ENCODE data around the gene STYK1. TPM values are rescaled to one million over a fixed set of nuclear protein-coding genes. Genes with fewer than 3 reads are reported as not detected.

Gene STYK1
- polyA plus RNA-seq, 3 donors = not detected

- Histone ChIP-seq H3K9me3 (replicated peaks in 1 of 2; ENCODE audit: control insufficient read depth in 1 of 2, insufficient read depth in 1 of 2, low read length in 2 of 2) (no peaks in the 10 kb centered on the region), H4K20me1 (ENCODE audit: insufficient read depth, low read length) (no peaks in the 10 kb centered on the region), H3K27me3 (ENCODE audit: control insufficient read depth in 2 of 2, insufficient read depth in 2 of 2, low read length in 2 of 2) (no peaks in the 10 kb centered on the region), H3K36me3 (replicated peaks in 1 of 2; ENCODE audit: control insufficient read depth in 1 of 2, insufficient read depth in 2 of 2, low read length in 2 of 2) (peaks cover 14 to 31% of the 10 kb centered on the region in 2 donors), H3K4me2 (replicated peaks; ENCODE audit: extremely low read depth, low read length, poor library complexity, severe bottlenecking) (no peak overlapping the region), H3K9ac (ENCODE audit: insufficient read depth, low read length, poor library complexity, severe bottlenecking) (no peak overlapping the region), H2AFZ (ENCODE audit: insufficient read depth, low read depth, low read length, poor library complexity, severe bottlenecking) (no peak overlapping the region), H3K4me3 (replicated peaks in 1 of 3; ENCODE audit: low read depth in 2 of 3, low read length in 3 of 3) (no peak overlapping the region), H3K27ac (ENCODE audit: low read depth in 1 of 2, low read length in 2 of 2) (no peak overlapping the region), H3K4me1 (ENCODE audit: control insufficient read depth in 1 of 2, insufficient read depth in 2 of 2, low read length in 2 of 2) (no peaks in the 10 kb centered on the region), H3K79me2 (ENCODE audit: insufficient read depth, low read length) (no peaks in the 10 kb centered on the region)
- Mint-ChIP-seq H3K4me3 (no peak overlapping the region), H3K27me3 (ENCODE audit: low read depth in 3 of 3) (no peaks in the 10 kb centered on the region), H3K4me1 (no peaks in the 10 kb centered on the region), H3K27ac (no peak overlapping the region), H3K36me3 (peaks cover 33 to 46% of the 10 kb centered on the region in 2 donors), H3K9me3 (no peaks in the 10 kb centered on the region)
- no CpG with 5 or more reads among the region's 2 CpGs for WGBS (ENCODE audit: insufficient coverage)
- no peak for DNase-seq
- intact Hi-C loops (cut with micrococcal nuclease) = no loop called here
- TF ChIP-seq, protein P1, sequence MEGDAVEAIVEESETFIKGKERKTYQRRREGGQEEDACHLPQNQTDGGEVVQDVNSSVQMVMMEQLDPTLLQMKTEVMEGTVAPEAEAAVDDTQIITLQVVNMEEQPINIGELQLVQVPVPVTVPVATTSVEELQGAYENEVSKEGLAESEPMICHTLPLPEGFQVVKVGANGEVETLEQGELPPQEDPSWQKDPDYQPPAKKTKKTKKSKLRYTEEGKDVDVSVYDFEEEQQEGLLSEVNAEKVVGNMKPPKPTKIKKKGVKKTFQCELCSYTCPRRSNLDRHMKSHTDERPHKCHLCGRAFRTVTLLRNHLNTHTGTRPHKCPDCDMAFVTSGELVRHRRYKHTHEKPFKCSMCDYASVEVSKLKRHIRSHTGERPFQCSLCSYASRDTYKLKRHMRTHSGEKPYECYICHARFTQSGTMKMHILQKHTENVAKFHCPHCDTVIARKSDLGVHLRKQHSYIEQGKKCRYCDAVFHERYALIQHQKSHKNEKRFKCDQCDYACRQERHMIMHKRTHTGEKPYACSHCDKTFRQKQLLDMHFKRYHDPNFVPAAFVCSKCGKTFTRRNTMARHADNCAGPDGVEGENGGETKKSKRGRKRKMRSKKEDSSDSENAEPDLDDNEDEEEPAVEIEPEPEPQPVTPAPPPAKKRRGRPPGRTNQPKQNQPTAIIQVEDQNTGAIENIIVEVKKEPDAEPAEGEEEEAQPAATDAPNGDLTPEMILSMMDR (IDR thresholded peaks at IDR 0.05) = no peak
Observed at GRCh38 chr12:10601860-10602259, 72.0 kb downstream of the STYK1 start.

GRCh38 chr12:10600988-10601387 lies 72.9 kb downstream of the STYK1 start:
- Histone ChIP-seq H3K79me2 (ENCODE audit: insufficient read depth, low read length) (no peaks in the 10 kb centered on the region), H3K9ac (ENCODE audit: insufficient read depth, low read length, poor library complexity, severe bottlenecking) (no peak overlapping the region), H2AFZ (ENCODE audit: insufficient read depth, low read depth, low read length, poor library complexity, severe bottlenecking) (no peak overlapping the region), H3K27me3 (ENCODE audit: control insufficient read depth in 2 of 2, insufficient read depth in 2 of 2, low read length in 2 of 2) (no peaks in the 10 kb centered on the region), H3K9me3 (replicated peaks in 1 of 2; ENCODE audit: control insufficient read depth in 1 of 2, insufficient read depth in 1 of 2, low read length in 2 of 2) (no peaks in the 10 kb centered on the region), H3K4me1 (ENCODE audit: control insufficient read depth in 1 of 2, insufficient read depth in 2 of 2, low read length in 2 of 2) (no peaks in the 10 kb centered on the region), H3K4me2 (replicated peaks; ENCODE audit: extremely low read depth, low read length, poor library complexity, severe bottlenecking) (no peak overlapping the region), H3K27ac (ENCODE audit: low read depth in 1 of 2, low read length in 2 of 2) (no peak overlapping the region), H4K20me1 (ENCODE audit: insufficient read depth, low read length) (no peaks in the 10 kb centered on the region), H3K4me3 (replicated peaks in 1 of 3; ENCODE audit: low read depth in 2 of 3, low read length in 3 of 3) (no peak overlapping the region), H3K36me3 (replicated peaks in 1 of 2; ENCODE audit: control insufficient read depth in 1 of 2, insufficient read depth in 2 of 2, low read length in 2 of 2) (peaks cover 12 to 23% of the 10 kb centered on the region in 2 donors)
- intact Hi-C loops (cut with micrococcal nuclease) = no loop called here
- Mint-ChIP-seq H3K4me1 (no peaks in the 10 kb centered on the region), H3K9me3 (no peaks in the 10 kb centered on the region), H3K36me3 (peaks cover 34 to 43% of the 10 kb centered on the region in 2 donors), H3K27ac (no peak overlapping the region), H3K27me3 (ENCODE audit: low read depth in 3 of 3) (no peaks in the 10 kb centered on the region), H3K4me3 (no peak overlapping the region)
- no CpG with 5 or more reads among the region's 6 CpGs for WGBS (ENCODE audit: insufficient coverage)
- DNase-seq = no peak
- TF ChIP-seq, protein P1 (IDR thresholded peaks at IDR 0.05) = no peak

Measured in CD14-positive monocyte (primary cell).